ENCODE data around the gene PRRC2C. TPM values are rescaled to one million over a fixed set of nuclear protein-coding genes. Genes with fewer than 3 reads are reported as not detected.

PRRC2C gene
- total RNA-seq, 1 experiment from 2014 or later, result 267 TPM

GRCh38 chr1:171513743-171514142 lies 28.4 kb downstream of the PRRC2C start:
- Histone ChIP-seq H3K4me2 (ENCODE audit: insufficient read depth, insufficient read length, low read length) (no peak overlapping the region), H3K4ac (ENCODE audit: low read depth, low read length) (no peak overlapping the region), H3K79me1 (ENCODE audit: insufficient read depth, low read depth, low read length, poor library complexity, severe bottlenecking) (no peaks in the 10 kb centered on the region), H4K20me1 (ENCODE audit: control insufficient read depth, insufficient read depth, insufficient read length) (no peaks in the 10 kb centered on the region), H4K91ac (ENCODE audit: insufficient read length, low read depth, low read length) (no peak overlapping the region), H2BK20ac (ENCODE audit: low read depth, low read length, poor library complexity, severe bottlenecking) (no peak overlapping the region), H2BK15ac (ENCODE audit: low read depth, low read length) (no peak overlapping the region), H4K8ac (replicated peaks; ENCODE audit: insufficient read length, low read depth, low read length) (no peak overlapping the region), H3K9ac (ENCODE audit: extremely low read depth, insufficient read length, low read length) (no peak overlapping the region), H2BK12ac (ENCODE audit: insufficient read length, low read depth, low read length) (no peak overlapping the region), H3K23ac (ENCODE audit: insufficient read length, low read depth, low read length) (no peak overlapping the region), H2AK5ac (ENCODE audit: insufficient read length, low read length) (no peak overlapping the region), H3K27me3 (ENCODE audit: insufficient read depth, low read length) (no peaks in the 10 kb centered on the region), H2BK120ac (ENCODE audit: low read depth, low read length, poor library complexity, severe bottlenecking) (no peak overlapping the region), H3K79me2 (ENCODE audit: insufficient read depth, low read length) (peaks cover 27% of the 10 kb centered on the region; the same call in 1 of the 2 replicates), H3K27ac (ENCODE audit: insufficient read length, low read depth, low read length) (no peak overlapping the region), H3K56ac (ENCODE audit: insufficient read length, low read depth, low read length) (no peak overlapping the region), H3K9me3 (ENCODE audit: control insufficient read depth, low read depth, low read length) (no peaks in the 10 kb centered on the region), H2AFZ (ENCODE audit: low read length) (no peak overlapping the region), H3K18ac (ENCODE audit: insufficient read length, low read depth, low read length) (no peak overlapping the region), H2BK5ac (ENCODE audit: insufficient read length, low read length) (no peak overlapping the region), H3K23me2 (ENCODE audit: insufficient read length, low read depth, low read length, poor library complexity, severe bottlenecking) (no peaks in the 10 kb centered on the region), H3K4me1 (ENCODE audit: insufficient read depth, low read length) (no peaks in the 10 kb centered on the region), H3T11ph (ENCODE audit: low read length) (no peak overlapping the region), H3K14ac (ENCODE audit: insufficient read depth, low read length) (no peak overlapping the region), H4K5ac (ENCODE audit: insufficient read length, low read depth, low read length) (no peak overlapping the region)
- TF ChIP-seq, protein P1, sequence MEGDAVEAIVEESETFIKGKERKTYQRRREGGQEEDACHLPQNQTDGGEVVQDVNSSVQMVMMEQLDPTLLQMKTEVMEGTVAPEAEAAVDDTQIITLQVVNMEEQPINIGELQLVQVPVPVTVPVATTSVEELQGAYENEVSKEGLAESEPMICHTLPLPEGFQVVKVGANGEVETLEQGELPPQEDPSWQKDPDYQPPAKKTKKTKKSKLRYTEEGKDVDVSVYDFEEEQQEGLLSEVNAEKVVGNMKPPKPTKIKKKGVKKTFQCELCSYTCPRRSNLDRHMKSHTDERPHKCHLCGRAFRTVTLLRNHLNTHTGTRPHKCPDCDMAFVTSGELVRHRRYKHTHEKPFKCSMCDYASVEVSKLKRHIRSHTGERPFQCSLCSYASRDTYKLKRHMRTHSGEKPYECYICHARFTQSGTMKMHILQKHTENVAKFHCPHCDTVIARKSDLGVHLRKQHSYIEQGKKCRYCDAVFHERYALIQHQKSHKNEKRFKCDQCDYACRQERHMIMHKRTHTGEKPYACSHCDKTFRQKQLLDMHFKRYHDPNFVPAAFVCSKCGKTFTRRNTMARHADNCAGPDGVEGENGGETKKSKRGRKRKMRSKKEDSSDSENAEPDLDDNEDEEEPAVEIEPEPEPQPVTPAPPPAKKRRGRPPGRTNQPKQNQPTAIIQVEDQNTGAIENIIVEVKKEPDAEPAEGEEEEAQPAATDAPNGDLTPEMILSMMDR (conservative IDR thresholded peaks at IDR 0.05), result no peak
- Mint-ChIP-seq H3K27me3 (ENCODE audit: low read depth) (no peaks in the 10 kb centered on the region; the same call in 1 of the 2 replicates), H3K36me3 (ENCODE audit: insufficient read depth in 1 of 3, low read depth in 3 of 3) (peaks cover 20 to 57% (median 47%) of the 10 kb centered on the region in 3 experiments; a peak in 6 of 7 replicates), H3K4me1 (peaks cover 7 to 13% of the 10 kb centered on the region in 2 experiments), H3K4me3 (no peak overlapping the region), H3K9me3 (no peaks in the 10 kb centered on the region), H3K27ac (no peak overlapping the region)
- no peak for DNase-seq
- no CpG with 5 or more reads among the region's 1 CpG for WGBS (ENCODE audit: extremely low coverage, insufficient read length, low lambda C conversion rate)
